GM12872 (cell line): Measurements from ENCODE around the gene CHST11.

Experiments
- TF ChIP-seq, protein P1 (sequence below): IDR thresholded peaks from 3 replicates; pipeline ENCODE4 v1.5.1; 2011; ENCODE audit warnings: low read depth, mild to moderate bottlenecking, low read length, moderate library complexity; ENCODE audit not compliant: insufficient read depth

The CHST11 gene

DNA sequence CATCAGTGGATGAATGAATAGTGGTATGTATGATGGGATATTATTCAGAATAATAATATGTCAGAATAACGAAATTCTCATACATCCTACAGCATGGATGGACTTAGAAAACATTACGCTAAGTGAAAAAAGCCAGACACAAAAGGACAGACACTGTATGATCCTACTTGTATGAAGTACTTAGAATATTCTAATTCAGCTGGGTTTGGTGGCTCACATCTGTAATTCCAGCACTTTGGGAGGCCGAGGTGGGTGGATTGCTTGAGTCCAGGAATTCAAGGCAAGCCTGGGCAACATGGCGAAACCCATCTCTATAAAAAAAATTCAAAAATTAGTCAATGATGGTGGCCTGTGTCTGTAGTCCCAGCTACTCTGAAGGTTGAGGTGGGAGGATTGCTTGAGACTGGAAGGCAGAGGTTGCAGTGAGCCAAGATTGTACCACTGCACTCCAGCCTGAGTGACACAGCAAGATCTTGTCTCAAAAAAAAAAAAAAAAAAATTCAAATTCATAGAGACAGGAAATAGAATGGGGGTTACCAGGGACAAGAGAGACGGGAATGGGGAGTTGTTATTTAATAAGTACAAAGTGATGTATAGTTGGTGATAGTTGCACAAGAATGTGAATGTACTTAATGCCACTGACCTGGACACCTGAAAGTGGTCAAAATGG, 132.3 kb downstream of the CHST11 start:
- TF ChIP-seq, protein P1, sequence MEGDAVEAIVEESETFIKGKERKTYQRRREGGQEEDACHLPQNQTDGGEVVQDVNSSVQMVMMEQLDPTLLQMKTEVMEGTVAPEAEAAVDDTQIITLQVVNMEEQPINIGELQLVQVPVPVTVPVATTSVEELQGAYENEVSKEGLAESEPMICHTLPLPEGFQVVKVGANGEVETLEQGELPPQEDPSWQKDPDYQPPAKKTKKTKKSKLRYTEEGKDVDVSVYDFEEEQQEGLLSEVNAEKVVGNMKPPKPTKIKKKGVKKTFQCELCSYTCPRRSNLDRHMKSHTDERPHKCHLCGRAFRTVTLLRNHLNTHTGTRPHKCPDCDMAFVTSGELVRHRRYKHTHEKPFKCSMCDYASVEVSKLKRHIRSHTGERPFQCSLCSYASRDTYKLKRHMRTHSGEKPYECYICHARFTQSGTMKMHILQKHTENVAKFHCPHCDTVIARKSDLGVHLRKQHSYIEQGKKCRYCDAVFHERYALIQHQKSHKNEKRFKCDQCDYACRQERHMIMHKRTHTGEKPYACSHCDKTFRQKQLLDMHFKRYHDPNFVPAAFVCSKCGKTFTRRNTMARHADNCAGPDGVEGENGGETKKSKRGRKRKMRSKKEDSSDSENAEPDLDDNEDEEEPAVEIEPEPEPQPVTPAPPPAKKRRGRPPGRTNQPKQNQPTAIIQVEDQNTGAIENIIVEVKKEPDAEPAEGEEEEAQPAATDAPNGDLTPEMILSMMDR = no peak

DNA sequence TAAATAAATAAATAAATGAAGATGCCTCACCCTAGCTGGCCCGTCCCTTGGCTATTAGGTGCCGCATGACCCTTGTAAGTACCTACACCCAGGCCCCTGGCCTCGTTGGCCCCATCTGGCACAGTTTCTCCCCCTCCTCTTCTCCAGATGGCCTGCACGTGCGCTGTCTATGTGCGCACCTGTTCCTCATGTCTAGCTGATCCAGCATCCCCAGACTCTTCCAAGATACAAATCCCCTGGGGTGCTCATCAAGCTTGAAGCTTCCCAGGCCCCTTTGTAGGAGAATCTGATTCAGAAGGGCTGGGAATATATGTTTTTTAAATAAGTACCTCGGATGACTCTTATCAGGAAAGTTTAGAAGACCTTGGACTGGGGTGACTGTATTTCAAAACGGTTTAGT, 133.3 kb downstream of the CHST11 start:
- TF ChIP-seq, protein P1 = no peak

DNA sequence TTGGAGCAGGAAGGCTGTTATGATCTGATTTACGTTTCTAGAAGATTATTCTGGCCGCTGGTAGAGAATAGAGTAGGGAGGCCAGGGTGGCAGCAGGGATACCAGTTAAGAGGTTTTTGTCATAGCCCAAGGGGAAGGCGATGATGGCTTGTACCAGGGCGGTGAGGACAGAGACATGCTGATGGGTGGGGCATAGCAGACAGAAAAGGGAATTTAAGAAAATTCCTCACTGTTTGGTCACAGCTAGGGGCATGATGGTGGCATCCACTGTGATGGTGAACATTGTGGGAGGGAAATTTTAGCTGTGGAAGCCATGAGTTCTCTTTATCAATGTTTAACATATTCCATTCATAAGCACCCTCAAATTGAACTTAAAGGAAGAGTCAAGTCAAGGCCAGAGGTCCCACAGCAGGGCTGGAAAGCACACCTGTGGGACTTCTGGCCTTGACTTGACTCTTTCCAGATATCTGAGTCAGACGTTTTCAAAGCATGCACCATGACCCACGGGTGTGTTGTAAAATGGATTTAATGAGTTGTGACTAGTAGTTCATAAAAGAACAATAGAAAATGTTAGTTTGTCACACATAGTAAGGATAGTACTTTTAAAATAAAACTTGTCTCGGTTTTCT, 134.6 kb downstream of the CHST11 start:
- TF ChIP-seq, protein P1 = no peak

DNA sequence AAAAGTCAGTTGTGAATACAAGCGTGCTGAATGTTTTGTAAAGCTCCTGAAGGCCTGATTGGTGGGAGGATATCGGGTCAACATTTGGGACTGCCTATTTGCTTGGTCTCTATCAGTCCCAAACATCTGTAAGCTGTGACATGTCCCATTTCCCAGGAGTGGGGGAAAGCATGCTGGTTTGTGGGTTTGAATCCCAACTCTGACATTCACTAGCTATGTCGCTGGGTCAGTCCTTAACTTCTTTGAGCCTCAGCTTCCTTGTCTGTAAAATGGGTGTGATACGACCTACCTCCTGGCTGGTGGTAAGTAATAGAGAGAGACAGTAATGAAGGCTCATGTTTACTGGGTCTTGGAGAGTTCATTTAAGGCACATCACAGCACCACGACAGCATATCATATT, 136.7 kb downstream of the CHST11 start:
- TF ChIP-seq, protein P1 = no peak

DNA sequence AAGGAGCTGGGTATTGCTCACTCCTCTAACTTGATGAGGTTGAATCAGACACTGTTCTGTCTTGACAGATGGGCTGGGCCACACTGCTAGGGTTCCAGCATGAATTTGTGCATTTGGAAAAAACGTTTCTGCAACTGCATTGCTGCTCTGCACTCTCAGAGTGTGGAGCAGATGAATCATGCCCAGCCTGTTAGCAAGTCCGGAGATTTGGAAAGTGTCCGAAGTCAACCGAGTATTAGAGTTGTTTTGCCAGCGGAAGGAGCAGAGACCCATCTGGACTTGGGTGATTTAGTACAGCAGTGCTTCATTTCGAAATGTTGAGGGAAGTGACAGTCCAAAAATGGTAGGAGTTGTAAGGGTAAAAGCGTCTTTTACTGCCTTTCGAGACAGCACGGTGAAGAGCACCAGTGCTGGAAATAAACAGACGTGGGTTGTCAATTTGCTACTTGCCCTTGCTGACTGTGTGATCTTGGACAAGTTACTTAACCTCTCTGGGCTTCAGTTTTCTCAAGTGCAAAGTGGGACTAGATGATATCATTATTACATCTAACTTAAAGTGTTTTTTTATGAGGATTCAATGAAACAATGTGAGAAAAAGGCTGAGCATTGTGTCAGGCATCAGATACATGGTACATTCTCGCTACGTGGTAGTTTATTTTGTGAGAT, 139.5 kb downstream of the CHST11 start:
- TF ChIP-seq, protein P1 = no peak

DNA sequence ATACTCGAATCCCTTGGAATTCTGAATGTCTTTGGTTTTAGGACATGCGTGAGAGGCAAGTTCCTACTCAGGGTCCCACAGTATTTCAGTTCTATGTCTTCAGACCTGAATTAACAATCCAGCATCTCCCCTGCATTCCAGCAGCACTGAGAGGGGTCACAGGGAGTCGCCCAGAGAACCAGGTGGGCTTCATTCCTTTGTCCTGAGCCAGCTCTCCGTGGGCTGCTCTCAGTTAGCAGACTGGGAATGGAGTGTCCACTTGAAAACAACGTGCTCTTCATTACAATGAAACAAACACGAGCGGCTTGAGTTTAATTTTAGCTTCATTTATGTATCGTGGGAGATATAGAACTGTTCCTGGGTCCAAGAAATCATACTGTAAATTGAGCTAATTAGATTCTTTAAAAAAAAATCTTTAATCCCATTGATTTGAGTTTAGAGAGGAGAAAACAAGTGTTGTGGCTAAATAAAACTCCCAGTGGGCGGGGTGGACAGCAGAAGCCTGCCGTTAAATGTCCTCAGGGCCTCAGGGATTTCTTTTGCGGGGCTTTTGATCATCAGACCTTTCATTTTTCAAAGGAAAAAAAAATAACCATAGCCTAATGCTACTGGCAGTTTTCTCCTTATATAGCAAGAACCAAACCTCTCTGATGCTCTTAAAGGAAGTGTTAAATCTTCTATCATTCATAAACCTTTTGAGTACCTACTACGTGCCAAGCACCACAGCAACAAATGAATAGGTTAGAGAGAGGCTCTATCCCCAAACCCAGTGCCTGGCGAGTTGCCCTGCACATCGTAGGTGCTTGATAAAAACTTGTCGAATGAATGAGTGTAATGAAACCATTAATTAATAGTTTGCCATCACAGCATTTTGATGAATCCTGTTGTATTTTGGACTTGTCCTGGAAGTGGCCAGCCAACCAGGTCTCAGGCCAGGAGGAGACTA, 140.4 kb downstream of the CHST11 start:
- TF ChIP-seq, protein P1 = no peak
